SIG-M5 (cell line): ENCODE data around the gene ABCF3.

ENCODE experiments used
- DNase-seq: peaks from one replicate; lab custom pipeline; 2025; lab: John Stamatoyannopoulos, UW

ABCF3 gene

DNA sequence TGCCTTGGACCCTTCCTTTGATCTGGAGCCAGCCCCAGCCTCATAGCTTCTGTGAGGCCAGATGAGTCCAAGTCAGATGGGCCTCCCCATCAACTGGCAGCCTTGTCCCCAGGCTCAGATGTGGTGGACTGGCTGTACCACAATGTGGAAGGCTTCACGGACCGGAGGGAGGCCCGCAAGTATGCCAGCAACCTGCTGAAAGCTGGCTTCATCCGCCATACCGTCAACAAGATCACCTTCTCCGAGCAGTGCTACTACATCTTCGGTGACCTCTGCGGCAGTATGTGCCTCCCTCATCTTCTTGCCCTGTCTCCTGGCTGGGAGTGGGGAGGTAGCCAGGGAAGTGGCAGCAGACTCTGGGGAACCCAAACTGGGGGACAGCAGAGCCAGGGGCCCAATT lies 18.2 kb upstream of the ABCF3 start:
- no peak for DNase-seq

DNA sequence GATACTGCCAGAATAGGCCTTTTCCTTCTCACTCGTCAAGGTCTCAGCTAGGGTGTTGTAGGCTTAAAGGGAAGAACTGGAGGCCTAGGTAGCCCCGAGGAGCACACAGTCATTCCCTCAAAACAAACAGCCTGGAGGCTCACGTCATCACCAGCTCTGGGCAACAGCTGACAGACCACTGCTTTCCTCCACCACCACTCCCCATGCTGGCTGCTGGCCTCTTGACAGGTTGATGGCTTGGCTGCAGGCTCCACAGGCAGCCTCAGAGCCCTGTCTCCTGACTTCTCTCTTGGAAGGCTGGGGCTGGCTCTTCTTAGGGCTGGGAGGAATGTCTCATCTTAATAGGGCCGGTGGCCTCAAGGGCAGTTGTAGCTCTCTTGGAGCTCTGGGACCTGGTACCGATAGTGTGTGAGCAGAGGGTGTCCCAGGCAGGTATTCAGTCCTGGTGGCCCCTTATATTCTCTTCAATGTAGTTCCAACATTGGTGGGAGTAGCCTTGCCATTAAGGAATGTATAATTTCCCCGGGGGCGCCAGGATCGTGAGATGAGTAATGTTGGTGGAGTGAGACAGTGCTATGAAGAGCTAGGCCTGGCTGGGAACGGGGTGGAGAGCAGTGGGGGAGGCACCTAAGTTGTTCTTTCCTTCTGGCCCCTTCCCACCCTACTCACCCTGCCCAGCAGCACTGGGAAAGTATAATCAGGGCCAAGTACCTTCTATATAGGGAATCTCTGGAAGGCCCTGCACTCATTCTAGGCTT lies 17.5 kb upstream of the ABCF3 start:
- no peak for DNase-seq

DNA sequence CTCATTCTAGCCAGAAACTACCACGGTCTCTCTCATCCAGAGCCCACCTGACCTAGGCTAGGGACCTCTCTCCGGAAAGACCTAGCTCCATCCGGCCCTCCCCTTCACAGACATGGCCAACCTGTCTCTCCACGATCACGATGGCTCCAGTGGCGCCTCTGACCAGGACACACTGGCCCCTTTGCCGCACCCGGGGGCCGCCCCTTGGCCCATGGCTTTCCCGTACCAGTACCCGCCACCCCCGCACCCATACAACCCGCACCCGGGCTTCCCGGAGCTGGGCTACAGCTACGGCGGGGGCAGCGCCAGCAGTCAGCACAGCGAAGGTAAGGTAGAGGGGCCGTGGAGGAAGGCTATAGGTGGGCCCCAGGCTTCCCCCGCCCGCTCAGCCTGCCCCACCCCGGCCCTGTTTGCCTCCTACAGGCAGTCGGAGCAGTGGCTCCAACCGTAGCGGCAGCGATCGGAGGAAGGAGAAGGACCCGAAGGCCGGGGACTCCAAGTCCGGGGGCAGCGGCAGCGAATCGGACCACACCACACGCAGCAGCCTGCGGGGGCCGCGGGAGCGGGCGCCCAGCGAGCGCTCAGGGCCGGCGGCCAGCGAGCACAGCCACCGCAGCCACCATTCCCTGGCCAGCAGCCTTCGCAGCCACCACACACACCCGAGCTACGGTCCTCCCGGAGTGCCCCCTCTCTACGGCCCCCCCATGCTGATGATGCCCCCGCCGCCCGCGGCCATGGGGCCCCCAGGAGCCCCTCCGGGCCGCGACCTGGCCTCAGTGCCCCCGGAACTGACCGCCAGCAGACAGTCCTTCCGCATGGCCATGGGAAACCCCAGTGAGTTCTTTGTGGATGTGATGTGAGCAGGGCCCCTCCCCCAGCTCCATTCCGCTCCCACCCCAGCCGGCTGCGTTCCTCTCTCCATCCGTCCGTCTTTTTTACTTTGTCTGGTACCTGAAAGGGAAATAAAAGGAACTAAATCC lies 15.8 kb upstream of the ABCF3 start:
- no peak for DNase-seq

- no peak for DNase-seq
These were observed 14.4 kb upstream of the ABCF3 start for GRCh38 chr3:184171562-184171961.

DNA sequence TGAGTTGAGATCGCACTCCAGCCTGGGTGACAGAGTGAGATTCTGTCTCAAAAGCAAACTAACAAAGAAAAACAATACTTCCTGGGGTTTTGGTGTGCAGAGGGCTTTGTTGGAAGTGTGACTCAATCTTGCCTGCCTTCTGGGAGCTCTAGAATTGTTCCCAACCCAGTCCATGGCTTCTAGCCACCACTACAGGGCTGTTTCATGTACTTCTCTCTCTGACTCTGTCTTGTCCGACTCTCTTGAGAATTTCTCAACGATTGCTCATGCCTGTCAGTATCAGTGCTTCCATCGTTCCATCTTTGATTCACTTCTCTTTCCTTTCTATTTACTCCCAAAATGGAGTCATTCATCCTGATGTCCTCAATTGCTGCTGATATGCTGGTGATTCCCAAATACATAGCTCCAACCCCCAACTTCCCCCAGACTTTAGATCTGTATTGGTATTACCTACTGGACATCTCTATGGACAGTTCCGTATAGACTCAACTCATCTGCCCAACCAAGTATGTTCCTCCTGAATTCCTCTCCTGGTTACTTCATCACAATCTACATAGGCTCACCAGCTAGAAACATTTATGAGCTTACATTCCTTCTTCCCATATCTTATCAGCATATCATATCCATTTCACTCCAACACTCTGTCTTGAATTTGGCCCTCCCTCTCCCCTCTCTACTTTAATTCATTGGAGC lies 13.2 kb upstream of the ABCF3 start:
- no peak for DNase-seq

DNA sequence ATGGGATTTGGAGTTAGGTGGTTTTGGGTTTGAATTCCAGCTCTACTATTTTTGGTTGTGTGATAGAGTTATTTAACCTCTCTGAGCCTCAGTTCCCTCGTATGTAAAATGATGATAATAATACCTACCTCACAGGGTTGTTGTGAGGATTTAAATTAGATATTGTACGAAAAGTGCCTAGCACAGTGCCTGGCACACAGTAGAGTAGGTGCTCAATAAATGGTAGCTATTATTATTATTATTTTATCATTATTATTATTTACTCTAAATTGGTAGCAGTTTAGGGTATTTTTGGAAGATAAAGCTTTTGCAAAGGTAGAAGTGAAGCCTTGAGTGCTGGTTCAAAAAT lies 12.7 kb upstream of the ABCF3 start:
- DNase-seq = no peak

GRCh38 chr3:184174284-184174645 lies 11.7 kb upstream of the ABCF3 start:
- DNase-seq = no peak

DNA sequence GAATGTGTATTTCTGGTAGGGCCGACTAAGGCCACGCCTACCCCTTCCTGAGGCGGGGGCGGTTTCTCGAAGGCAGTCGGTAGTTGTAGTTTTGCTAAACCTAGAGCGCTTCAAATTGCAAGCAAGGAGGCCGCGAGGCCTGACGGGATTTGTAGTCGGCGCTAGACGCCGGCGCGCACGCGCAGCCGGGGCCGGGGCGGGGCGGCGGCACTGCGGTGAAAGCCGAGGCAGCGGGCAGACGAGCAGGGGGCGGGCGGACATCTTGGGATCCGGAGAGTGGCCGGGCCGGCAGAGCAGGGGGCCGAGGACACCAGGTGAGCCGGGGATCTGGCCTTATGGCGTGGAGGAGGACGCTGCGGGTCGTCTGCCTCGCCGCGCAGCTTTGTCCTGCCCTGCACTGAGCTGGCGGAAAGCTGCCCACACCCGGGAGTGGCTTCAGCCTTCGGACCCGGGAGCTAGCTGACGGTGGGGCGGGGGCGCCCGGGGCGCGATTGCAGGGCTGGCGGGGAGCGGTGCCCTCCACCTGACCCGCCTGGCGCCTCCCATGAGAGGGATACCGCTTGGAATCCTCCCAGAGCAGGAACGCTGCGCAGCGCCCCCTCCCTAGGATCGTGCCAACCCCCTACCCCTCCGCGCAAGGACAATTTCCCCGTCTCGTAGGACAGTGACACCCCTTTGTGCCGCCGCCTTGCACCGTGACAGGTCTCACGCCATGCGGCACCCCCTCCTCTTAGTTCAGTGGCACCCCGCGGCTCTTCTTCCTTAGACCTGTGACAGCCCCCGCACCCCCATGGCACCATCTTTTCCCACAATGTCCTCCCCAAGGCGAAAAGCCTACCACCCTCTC lies 11.1 kb upstream of the ABCF3 start, which contains the start of gene AP2M1:
AP2M1 (plus strand) TSS at position 210 of the 847 bp plus-strand sequence. CDS start 2,139 bp downstream, outside the sequence.
- DNase-seq = peak; percentile 96

DNA sequence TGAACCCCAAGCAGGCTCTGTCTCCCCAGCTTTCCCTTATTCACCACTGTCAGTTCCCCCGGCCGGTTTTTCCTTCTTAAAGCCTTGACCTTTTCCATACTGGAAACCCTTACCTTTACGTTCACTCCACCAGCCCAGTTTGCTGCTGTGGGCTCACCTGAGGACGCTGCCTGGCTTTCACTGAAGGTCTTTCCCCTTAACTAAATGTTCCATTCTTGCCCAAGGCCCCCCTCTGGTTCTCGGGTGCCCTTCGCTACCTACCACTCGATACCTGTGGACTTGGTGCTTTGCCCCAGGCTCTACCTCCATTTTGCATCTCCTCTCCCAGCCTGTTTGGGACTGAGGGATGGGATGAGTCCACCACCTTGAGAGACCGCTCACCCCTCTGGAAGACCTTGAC lies 10.5 kb upstream of the ABCF3 start:
- no peak for DNase-seq

GRCh38 chr3:184175981-184176376 lies 10.0 kb upstream of the ABCF3 start:
- DNase-seq = no peak

GRCh38 chr3:184176377-184177330 lies 9.3 kb upstream of the ABCF3 start:
- DNase-seq = no peak

DNA sequence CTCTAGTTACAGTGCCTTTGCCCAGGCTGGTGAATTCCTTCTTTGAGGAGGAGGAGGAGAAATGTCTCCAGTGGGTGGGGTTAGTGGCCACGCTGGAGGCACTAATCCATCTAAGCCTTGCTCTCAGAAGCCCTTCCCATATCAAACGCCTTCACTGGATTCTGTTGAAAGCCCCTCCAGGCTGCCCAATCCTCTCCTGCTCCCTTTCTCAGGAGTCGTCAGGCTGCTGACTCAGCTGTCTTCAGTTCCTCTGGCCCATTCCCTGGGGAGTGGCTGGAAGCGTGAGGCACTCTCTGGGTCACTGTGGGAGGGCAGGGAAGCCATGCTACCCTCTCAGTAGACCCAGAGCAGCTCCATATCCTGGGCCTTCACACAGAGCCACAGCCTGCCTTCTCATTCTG lies 8.7 kb upstream of the ABCF3 start:
- no peak for DNase-seq

DNA sequence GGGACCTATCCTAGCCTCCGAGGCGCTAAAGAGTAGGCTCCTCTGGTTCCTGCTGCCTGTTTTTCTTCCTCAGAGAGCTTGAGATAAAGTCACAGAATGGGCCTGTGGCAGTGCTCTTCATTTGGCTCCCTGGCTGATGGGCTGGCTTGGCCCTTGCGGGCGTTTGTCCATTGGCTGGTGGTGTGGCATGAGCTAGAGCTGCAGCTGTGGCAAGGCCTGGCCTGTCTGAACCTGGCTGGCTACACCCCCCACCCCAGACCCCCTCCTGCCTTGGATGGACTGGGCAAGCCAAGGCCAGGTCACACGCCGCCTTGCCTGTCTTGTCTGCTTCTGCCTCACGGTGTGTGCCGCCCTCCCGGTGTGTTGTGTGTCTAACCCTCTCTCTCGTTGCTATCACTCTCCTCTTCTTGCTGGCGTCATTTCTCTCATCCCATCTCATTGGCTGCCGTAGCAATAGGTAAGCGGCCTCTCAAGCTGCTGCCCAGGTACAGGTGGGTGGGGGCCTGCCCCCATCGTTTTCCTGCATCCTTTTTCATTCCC lies 8.2 kb upstream of the ABCF3 start:
- no peak for DNase-seq

DNA sequence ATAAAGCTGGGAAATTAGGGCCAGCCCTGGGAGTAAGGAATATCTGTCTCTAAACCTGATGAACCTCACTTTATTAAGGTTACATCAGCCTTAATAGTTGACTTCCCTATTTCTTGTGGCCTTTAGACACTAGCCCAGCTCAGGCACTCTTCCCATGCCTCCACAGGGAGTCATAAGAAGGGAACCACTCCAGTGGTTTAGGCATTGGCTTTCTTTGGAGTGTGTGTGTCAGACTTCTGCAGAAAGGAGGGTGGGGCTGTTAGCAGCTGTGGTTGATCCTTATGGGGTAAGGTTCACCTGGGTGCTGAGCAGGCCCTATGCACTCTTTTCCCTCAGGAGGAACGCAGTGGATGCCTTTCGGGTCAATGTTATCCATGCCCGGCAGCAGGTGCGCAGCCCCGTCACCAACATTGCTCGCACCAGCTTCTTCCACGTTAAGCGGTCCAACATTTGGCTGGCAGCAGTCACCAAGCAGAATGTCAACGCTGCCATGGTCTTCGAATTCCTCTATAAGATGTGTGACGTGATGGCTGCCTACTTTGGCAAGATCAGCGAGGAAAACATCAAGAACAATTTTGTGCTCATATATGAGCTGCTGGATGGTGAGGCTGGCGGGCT lies 7.4 kb upstream of the ABCF3 start:
- DNase-seq = no peak

DNA sequence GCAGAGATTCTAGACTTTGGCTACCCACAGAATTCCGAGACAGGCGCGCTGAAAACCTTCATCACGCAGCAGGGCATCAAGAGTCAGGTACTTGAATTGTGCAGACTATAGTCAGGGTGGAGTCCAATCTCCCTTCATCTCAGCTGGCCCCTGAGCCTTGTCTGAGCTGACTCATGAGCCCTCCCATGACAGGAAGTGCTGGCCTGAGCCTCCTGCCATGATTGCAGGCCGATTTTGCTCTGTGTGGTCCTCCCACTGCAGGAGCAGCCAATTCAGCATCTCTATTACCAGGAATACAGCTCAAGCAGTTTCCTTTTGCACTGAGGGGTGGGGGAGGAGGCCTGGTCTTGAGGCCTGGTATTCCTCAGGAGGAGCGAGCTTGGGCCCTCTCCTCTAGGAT lies 5.8 kb upstream of the ABCF3 start:
- no peak for DNase-seq

DNA sequence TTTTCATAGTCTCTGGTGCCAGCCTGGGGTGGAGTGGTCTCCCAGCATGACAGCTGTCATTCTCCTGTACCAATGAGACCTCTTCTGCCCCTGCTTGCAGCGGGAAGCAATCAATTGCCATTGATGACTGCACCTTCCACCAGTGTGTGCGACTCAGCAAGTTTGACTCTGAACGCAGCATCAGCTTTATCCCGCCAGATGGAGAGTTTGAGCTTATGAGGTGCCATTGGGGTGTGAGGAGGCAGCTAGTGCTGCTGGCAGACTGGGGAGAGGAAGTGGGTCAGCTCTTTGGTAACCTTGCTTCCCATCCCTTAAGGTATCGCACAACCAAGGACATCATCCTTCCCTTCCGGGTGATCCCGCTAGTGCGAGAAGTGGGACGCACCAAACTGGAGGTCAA lies 4.4 kb upstream of the ABCF3 start:
- DNase-seq = no peak

DNA sequence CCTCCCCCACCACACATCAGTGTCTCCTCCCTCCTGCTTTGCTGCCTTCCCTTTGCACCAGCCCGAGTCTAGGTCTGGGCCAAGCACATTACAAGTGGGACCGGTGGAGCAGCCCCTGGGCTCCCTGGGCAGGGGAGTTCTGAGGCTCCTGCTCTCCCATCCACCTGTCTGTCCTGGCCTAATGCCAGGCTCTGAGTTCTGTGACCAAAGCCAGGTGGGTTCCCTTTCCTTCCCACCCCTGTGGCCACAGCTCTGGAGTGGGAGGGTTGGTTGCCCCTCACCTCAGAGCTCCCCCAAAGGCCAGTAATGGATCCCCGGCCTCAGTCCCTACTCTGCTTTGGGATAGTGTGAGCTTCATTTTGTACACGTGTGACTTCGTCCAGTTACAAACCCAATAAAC lies 2.3 kb upstream of the ABCF3 start:
- no peak for DNase-seq

DNA sequence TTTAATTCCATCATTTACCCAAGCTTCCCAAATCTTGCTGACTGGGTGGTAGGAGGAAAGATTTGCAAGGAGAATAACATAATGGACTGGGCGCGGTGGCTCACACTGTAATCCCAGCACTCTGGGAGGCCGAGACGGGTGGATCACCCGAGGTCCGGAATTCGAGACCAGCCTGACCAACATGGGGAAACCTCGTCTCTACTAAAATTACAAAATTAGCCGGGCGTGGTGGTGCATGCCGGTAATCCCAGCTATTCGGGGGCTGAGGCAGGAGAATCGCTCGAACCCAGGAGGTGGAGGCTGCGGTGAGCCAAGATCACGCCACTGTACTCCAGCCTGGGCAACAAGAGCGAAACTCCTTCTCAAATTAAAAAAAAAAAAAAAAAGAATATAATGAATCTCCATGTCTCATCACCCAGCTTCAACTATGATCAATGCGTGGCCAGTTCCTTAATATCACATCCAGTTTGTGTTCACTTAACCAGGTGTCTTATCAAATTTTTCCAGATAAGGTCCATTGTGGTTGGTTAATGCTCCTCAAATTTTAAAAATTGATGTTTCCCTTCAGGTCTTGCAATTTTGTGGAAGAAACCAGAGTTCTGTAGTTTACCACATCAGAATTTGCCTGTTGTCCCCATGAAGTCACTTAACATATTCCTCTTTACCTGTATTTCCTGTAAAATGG lies 1.3 kb upstream of the ABCF3 start:
- DNase-seq = no peak
